Colonic mucosa (tissue), 4 donors: Measurements from ENCODE around the gene LGR4. TPM values are rescaled to one million over a fixed set of nuclear protein-coding genes. Genes with fewer than 3 reads are reported as not detected.

ENCODE experiments used
- DNase-seq: peaks from one replicate; pipeline ENCODE4 v3.0.0-alpha.2; 2020
- H3K27ac ChIP-seq: fragments of 200-600 bp; one replicate; pipeline ENCODE4 v1.8.0; 2021
- H3K27me3 ChIP-seq: fragments of 200-600 bp; one replicate; pipeline ENCODE4 v1.8.0; 2021
- H3K36me3 ChIP-seq: fragments of 200-600 bp; one replicate; pipeline ENCODE4 v1.8.0; 2021
- H3K4me1 ChIP-seq: fragments of 200-600 bp; one replicate; pipeline ENCODE4 v1.8.0; 2021; ENCODE audit warnings: mild to moderate bottlenecking
- H3K4me3 ChIP-seq: fragments of 200-600 bp; one replicate; pipeline ENCODE4 v1.8.0; 2021
- H3K9ac ChIP-seq, 2 donors: one replicate each; pipeline ENCODE4 v1.7.0; 2013; ENCODE audit warnings: control low read depth in 2 of 2, low read depth in 2 of 2, low read length in 2 of 2
- H3K9me3 ChIP-seq: fragments of 200-600 bp; one replicate; pipeline ENCODE4 v1.8.0; 2021
- CTCF ChIP-seq: fragments of 200-600 bp; IDR thresholded peaks from one replicate; pipeline ENCODE4 v1.8.0; 2022; ENCODE audit warnings: antibody characterized with exemption, mild to moderate bottlenecking
- intact Hi-C: fragments of 100-400 bp; cut with DNase I; formaldehyde crosslinking; loops from one replicate; pipeline ENCODE4 v1.14.1; 2022
- total RNA-seq, 2 donors: library from RNA; stranded (reverse); fragmentation: NEBNext Ultra II Directional in 1 of 2; extraction: Animal tissue kit (Norgen Biotek cat#: 25700) in 1 of 2; gene quantifications; one replicate each; pipeline ENCODE4 v1.2.1, GENCODE V29; 2021
- donor health status: healthy.
- donor health status: DM: no; HTN: no; CAD: no.
- donor health status: DM: no; HTN: no; CAD: no.

Gene LGR4
- total RNA-seq, 2 donors from 2014 or later: 88.2 to 94.5 TPM

- Histone ChIP-seq H3K9me3 (no peaks in the 10 kb centered on the region), H3K4me3 (no peak overlapping the region), H3K4me1 (no peaks in the 10 kb centered on the region), H3K36me3 (no peaks in the 10 kb centered on the region), H3K9ac (peak overlapping the region in 1 of 2 donors; percentile 5), H3K27me3 (no peaks in the 10 kb centered on the region), H3K27ac (peak overlapping the region; percentile 54)
- DNase-seq: no peak
- no peak for TF ChIP-seq CTCF
- intact Hi-C loops: no loop called here
Observed at GRCh38 chr11:27464909-27465308, 7.7 kb downstream of the LGR4 start.

DNA sequence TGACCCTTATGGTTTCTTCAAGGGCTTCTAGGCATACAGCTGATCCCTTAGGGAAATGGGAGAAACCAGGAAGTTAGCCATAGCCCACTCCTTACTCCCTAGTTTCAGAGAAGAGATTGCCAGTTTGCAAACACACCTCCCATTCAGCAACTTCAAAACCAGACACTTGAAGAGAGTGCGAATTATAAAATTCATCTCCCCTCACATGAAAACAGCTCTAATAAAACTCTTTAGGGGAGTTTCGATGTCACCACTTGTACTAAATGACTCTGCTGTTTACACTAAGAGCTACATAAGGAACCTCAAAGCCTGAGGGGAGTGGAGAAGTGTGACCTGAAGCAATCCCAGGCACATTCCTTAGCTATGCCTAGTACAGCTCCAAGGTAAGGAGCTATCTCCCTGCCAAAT, 8.3 kb downstream of the LGR4 start:
- intact Hi-C loops: no loop called here
- Histone ChIP-seq H3K36me3 (no peaks in the 10 kb centered on the region), H3K9me3 (no peaks in the 10 kb centered on the region), H3K4me1 (no peaks in the 10 kb centered on the region), H3K4me3 (no peak overlapping the region), H3K27me3 (no peaks in the 10 kb centered on the region), H3K27ac (peak overlapping the region; percentile 54), H3K9ac (peak overlapping the region in 1 of 2 donors; percentile 5)
- DNase-seq: peak; percentile 29
- no peak for TF ChIP-seq CTCF

GRCh38 chr11:27462543-27462942, 10.0 kb downstream of the LGR4 start:
- no peaks in the 10 kb centered on the region for H3K27me3 ChIP-seq
- no peaks in the 10 kb centered on the region for H3K9me3 ChIP-seq
- H3K9ac ChIP-seq: no peak overlapping the region
- DNase-seq: no peak
- H3K36me3 ChIP-seq: no peaks in the 10 kb centered on the region
- intact Hi-C loops: no loop called here
- no peaks in the 10 kb centered on the region for H3K4me1 ChIP-seq
- no peak overlapping the region for H3K4me3 ChIP-seq
- TF ChIP-seq CTCF: no peak
- H3K27ac ChIP-seq: no peak overlapping the region

DNA sequence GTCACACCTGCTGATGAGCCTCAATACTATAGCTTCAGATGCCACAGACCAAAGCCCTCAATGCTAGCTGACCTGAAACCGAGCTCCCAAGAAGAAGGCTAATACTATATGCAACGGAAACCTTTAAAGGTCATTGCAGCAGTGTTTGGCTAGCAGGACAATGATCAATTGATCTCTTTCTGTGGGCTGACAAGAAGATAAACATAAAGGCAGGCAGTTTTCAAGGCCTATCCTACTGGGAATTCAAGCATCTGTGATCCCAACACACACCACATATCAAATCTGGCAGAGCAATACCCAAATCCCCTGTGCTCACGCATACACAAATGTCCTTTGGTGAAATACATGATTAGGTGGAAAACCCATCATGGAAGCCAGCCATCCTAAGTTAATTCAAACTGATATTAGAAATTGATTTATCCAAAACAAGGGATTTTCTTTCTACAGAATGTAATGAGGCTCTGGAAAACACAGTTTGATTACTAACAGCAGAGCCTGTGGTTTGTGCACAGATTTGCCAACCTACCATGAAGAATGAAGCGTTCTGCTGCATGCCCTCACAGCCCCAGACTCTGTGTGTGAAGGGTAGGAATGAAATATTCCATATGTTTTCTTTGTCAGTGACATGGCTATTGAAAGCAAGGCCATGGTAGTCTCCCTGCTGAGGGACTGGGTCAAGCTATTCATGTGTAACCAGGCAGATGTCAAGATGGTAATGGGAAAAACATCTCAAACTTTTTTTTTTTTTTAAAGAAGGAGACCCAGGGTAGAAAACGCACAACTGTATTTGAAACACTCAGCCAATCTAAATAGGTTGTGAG, 12.2 kb downstream of the LGR4 start:
- H3K36me3 ChIP-seq: no peaks in the 10 kb centered on the region
- intact Hi-C loops: no loop called here
- no peaks in the 10 kb centered on the region for H3K27me3 ChIP-seq
- H3K9ac ChIP-seq: no peak overlapping the region
- TF ChIP-seq CTCF: no peak
- no peak overlapping the region for H3K4me3 ChIP-seq
- no peaks in the 10 kb centered on the region for H3K4me1 ChIP-seq
- DNase-seq: no peak
- no peaks in the 10 kb centered on the region for H3K9me3 ChIP-seq
- no peak overlapping the region for H3K27ac ChIP-seq

- DNase-seq: no peak
- H3K4me3 ChIP-seq: no peak overlapping the region
- H3K9ac ChIP-seq: no peak overlapping the region
- no peaks in the 10 kb centered on the region for H3K36me3 ChIP-seq
- H3K27me3 ChIP-seq: no peaks in the 10 kb centered on the region
- no peak for TF ChIP-seq CTCF
- no peak overlapping the region for H3K27ac ChIP-seq
- no peaks in the 10 kb centered on the region for H3K4me1 ChIP-seq
- H3K9me3 ChIP-seq: no peaks in the 10 kb centered on the region
- intact Hi-C loops: loop anchor here (10.0 kb wide), 1 partner anchor 64 kb away; no protein-coding TSS in a partner anchor
Observed at GRCh38 chr11:27459191-27459590, 13.4 kb downstream of the LGR4 start.
